Measurements from ENCODE around the gene HEPACAM2.

Gene HEPACAM2

DNA sequence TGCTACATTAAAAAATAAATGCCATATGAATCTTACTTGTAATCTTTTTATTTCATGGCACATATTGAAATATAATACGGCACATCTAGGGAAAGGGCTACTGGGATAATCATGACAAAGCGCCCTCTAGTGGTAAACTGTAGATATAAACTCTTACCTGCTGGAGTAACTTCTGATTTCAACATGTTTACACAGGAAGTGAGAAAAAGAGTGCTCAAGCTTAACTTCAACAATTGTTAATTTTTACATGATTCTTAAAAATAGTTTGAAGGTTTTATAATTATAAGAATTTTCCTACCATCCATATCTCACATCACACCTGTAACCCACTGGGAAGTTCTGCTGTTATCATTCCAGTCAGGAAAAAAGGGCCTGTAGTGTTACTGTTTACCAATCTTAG, 2.0 kb upstream of the HEPACAM2 start:
- peak; percentile 94 for FAIRE-seq
- no peak for DNase-seq (ENCODE audit: insufficient read length, low spot score)
- no peak for TF ChIP-seq POLR2A (IDR thresholded peaks at IDR 0.05; ENCODE audit: low read depth, low read length)

DNA sequence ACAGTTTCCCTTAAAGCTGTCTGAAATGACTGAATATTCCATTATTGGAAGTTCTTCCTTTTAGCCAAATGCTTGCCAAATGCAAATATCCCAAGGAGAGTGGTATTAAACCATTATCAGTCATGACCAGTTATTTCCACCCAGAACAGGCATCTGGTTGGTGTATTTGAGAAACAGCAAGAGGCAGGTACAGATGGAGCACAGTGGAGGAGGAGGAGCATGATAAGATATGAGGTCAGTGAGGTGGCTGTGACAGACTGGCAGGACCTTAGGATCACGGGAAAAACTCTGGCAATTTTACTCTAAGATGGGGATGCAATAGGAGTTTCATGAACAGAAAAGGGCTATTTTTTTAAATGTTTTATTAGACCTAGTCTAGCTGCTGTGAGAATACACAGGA, 6.4 kb downstream of the HEPACAM2 start:
- TF ChIP-seq POLR2A (IDR thresholded peaks at IDR 0.05; ENCODE audit: low read depth, low read length), result no peak
- FAIRE-seq (no peak), DNase-seq (ENCODE audit: insufficient read length, low spot score) (no peak)

GRCh38 chr7:93218997-93219827, 7.1 kb downstream of the HEPACAM2 start:
- no peak for TF ChIP-seq POLR2A (IDR thresholded peaks at IDR 0.05; ENCODE audit: low read depth, low read length)
- FAIRE-seq, result no peak
- DNase-seq (ENCODE audit: insufficient read length, low spot score), result no peak

DNA sequence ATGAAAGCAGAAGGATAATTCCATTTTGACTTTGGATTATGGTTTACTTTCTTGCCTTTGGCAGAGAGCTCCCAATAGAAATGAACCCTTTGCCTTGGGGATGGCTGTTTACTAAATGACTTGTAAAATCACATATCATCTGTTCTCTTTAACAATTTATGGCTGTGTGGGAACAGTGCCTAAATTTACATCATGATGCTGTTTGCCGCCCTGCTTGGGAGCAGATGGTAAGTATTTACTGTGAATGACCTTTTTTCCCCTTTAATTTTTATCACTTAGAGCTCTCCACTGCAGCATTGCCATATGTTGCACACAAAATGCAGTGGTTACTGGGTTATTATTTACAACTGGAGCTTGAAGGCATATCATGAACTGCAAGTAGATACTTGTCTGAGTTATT, 13.4 kb downstream of the HEPACAM2 start:
- no peak for TF ChIP-seq POLR2A (IDR thresholded peaks at IDR 0.05; ENCODE audit: low read depth, low read length)
- FAIRE-seq (no peak), DNase-seq (ENCODE audit: insufficient read length, low spot score) (no peak)

- TF ChIP-seq POLR2A (IDR thresholded peaks at IDR 0.05; ENCODE audit: low read depth, low read length), result no peak
- DNase-seq (ENCODE audit: insufficient read length, low spot score) (no peak), FAIRE-seq (no peak)
Observed at GRCh38 chr7:93211228-93211818, 14.9 kb downstream of the HEPACAM2 start.

GRCh38 chr7:93205046-93205445, 21.2 kb downstream of the HEPACAM2 start:
- no peak for TF ChIP-seq POLR2A (IDR thresholded peaks at IDR 0.05; ENCODE audit: low read depth, low read length)
- no peak for FAIRE-seq
- no peak for DNase-seq (ENCODE audit: insufficient read length, low spot score)

- DNase-seq (ENCODE audit: insufficient read length, low spot score) (no peak), FAIRE-seq (peak; percentile 15)
- TF ChIP-seq POLR2A (IDR thresholded peaks at IDR 0.05; ENCODE audit: low read depth, low read length), result no peak
Observed at GRCh38 chr7:93203496-93203895, 22.8 kb downstream of the HEPACAM2 start.

GRCh38 chr7:93202594-93203250, 23.5 kb downstream of the HEPACAM2 start:
- no peak for TF ChIP-seq POLR2A (IDR thresholded peaks at IDR 0.05; ENCODE audit: low read depth, low read length)
- DNase-seq (ENCODE audit: insufficient read length, low spot score) (no peak), FAIRE-seq (no peak)

DNA sequence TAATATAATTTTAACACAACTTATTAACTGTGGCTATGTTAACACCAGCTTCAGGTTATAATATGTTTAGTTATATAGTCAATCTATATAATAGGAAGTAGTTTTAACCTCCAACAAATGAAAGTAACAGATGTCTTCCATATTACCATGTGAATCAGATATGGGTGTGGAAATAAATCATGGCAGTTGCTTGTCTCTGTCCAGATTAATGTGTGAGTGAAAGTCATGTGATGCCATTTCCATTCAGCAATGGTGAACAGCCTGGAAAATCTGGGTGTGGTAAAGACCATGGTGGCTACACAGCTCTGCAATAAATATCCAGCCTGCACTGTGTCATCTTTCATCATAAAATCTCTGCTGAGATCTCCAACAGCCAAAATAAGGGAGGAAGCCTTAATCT, 27.8 kb downstream of the HEPACAM2 start:
- DNase-seq (ENCODE audit: insufficient read length, low spot score), result no peak
- TF ChIP-seq POLR2A (IDR thresholded peaks at IDR 0.05; ENCODE audit: low read depth, low read length), result no peak
- no peak for FAIRE-seq

DNA sequence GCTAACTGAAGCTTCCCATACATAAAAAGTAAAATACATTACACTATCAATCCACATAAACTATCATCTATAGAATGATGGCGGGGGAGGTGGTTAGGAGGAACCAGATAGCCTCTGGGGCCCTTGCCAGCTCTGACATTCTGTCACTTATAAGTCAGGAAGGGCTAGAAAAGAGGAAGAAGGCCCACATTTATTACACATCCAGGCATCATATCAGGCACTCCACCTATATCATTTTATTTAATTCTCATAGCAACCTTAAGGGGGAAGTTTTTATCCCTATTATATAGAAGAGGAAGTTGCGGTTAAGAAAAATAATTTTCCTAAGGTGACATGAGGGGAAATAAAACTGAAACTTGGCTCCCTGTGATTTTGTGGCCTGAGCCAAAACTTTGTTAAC, 29.9 kb downstream of the HEPACAM2 start:
- FAIRE-seq, result no peak

DNA sequence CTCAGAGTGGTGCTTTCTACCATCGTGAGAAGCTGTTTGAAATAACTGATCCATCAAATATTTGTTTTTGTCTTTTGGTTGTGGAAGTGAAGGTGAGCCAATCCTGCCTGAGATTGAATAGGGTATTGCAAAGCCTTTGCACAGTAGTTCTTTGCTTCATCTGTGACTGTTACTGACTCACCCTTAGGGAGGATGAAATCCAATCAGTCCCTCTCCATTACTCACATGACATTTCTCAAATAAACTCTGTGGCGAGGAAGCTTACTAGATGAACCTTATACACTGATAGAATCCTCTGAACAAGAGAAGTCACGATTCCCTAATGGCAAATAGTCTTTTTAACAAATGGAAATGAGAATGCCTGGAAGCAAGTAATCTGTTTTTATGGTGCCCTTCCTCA, 31.9 kb downstream of the HEPACAM2 start:
- peak; percentile 97 for FAIRE-seq
- no peak for DNase-seq (ENCODE audit: insufficient read length, low spot score)

More for the DNA sequence above, 29.9 kb downstream of the HEPACAM2 start:
- no peak for TF ChIP-seq POLR2A (IDR thresholded peaks at IDR 0.05; ENCODE audit: low read depth, low read length)
- no peak for DNase-seq (ENCODE audit: insufficient read length, low spot score)

GRCh38 chr7:93188870-93189634, 37.2 kb downstream of the HEPACAM2 start:
- no peak for DNase-seq (ENCODE audit: insufficient read length, low spot score)
- no peak for TF ChIP-seq POLR2A (IDR thresholded peaks at IDR 0.05; ENCODE audit: low read depth, low read length)
- no peak for FAIRE-seq

More for the DNA sequence above, 31.9 kb downstream of the HEPACAM2 start:
- TF ChIP-seq POLR2A (IDR thresholded peaks at IDR 0.05; ENCODE audit: low read depth, low read length), result no peak

- no peak for TF ChIP-seq POLR2A (IDR thresholded peaks at IDR 0.05; ENCODE audit: low read depth, low read length)
- no peak for DNase-seq (ENCODE audit: insufficient read length, low spot score)
Observed at GRCh38 chr7:93185303-93186027, 40.8 kb downstream of the HEPACAM2 start.

More at GRCh38 chr7:93185303-93186027, 40.8 kb downstream of the HEPACAM2 start:
- FAIRE-seq, result peak; percentile 53

Data from H54 (cell line).